Measurements from ENCODE around the gene ZRANB3. TPM values are rescaled to one million over a fixed set of nuclear protein-coding genes. Genes with fewer than 3 reads are reported as not detected.

Gene ZRANB3
- total RNA-seq, 1 experiment from 2014 or later, result 12.0 TPM

DNA sequence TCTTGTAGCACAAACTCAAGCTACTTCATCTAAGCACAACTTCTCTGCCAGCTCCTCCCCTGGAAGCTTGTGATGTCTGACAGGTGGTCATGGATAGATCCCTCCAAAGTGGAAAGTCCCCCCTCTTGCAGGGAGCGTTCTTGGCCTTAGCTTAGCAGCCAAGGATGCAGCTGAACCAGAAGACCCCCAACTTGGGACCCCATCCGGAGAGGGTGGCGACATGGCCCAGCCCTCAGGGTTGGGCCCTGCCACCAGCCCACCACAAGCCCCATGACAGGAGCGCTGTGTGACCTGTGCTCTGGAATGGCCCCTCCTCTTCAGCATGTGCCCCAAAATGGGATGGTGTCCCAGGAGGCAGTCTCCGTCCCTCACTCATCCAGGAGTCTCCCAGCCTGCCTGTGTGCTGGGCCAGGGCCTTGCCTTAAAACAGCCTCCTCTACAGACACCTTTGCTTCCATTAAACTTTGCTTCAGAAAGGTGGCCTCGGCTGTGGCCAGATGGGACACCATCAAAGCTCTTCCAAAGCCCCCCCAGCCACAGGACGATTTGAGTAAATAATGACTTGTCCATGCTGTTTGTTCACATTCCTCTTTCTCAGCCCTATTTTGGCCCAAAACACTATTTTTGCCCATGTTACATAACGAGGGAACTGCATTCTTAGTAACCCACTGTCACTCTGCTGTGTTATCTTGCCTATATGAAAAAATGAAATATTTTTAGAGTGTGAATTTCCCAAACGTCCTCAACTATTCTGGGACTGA is 356.8 kb downstream of the ZRANB3 start:
- Histone ChIP-seq H4K20me1 (ENCODE audit: insufficient read depth) (no peaks in the 10 kb centered on the region), H3K4me3 (replicated peaks in 1 of 2; ENCODE audit: low read depth in 1 of 2, low read length in 2 of 2) (no peak overlapping the region), H3K27me3 (ENCODE audit: insufficient read depth, low read length) (no peaks in the 10 kb centered on the region), H2AFZ (ENCODE audit: low read depth, low read length, poor library complexity, severe bottlenecking) (no peak overlapping the region), H3K9me3 (ENCODE audit: control insufficient read depth in 1 of 2, insufficient read depth in 1 of 2, low read depth in 1 of 2, low read length in 2 of 2) (no peaks in the 10 kb centered on the region; a peak in 1 of 4 replicates), H3K9me2 (ENCODE audit: insufficient read depth) (no peaks in the 10 kb centered on the region), H3K4me2 (ENCODE audit: low read length) (no peak overlapping the region), H3K79me2 (ENCODE audit: insufficient read depth, low read length) (no peaks in the 10 kb centered on the region), H3K4me1 (ENCODE audit: control insufficient read depth in 1 of 2, insufficient read depth in 2 of 2, low read length in 2 of 2) (no peaks in the 10 kb centered on the region), H3K9ac (ENCODE audit: low read length) (no peak overlapping the region), H3K36me3 (ENCODE audit: control insufficient read depth in 1 of 2, insufficient read depth in 2 of 2, low read length in 2 of 2) (peaks cover 12 to 20% of the 10 kb centered on the region in 2 experiments; a peak in 2 of 4 replicates), H3K27ac (ENCODE audit: low read depth, low read length) (no peak overlapping the region)
- RAD21 ChIA-PET (ENCODE audit: low non-redundant PET in 1 of 2, low total read pairs in 2 of 2, uncharacterized antibody in 2 of 2, unreplicated experiment in 2 of 2), result no interaction called here
- no TSS peak for BruUV-seq (replicated peaks)
- CTCF ChIA-PET, result no interaction called here
- DNase-seq (ENCODE audit: low read depth, low spot score), result no peak
- no peak for ATAC-seq
- POLR2A ChIA-PET, result no interaction called here
- intact Hi-C loops (cut with micrococcal nuclease), result no loop called here
- no peak for TF ChIP-seq POLR2AphosphoS5 (IDR thresholded peaks at IDR 0.05; ENCODE audit: low read depth, low read length)
- TF ChIP-seq, protein P1, sequence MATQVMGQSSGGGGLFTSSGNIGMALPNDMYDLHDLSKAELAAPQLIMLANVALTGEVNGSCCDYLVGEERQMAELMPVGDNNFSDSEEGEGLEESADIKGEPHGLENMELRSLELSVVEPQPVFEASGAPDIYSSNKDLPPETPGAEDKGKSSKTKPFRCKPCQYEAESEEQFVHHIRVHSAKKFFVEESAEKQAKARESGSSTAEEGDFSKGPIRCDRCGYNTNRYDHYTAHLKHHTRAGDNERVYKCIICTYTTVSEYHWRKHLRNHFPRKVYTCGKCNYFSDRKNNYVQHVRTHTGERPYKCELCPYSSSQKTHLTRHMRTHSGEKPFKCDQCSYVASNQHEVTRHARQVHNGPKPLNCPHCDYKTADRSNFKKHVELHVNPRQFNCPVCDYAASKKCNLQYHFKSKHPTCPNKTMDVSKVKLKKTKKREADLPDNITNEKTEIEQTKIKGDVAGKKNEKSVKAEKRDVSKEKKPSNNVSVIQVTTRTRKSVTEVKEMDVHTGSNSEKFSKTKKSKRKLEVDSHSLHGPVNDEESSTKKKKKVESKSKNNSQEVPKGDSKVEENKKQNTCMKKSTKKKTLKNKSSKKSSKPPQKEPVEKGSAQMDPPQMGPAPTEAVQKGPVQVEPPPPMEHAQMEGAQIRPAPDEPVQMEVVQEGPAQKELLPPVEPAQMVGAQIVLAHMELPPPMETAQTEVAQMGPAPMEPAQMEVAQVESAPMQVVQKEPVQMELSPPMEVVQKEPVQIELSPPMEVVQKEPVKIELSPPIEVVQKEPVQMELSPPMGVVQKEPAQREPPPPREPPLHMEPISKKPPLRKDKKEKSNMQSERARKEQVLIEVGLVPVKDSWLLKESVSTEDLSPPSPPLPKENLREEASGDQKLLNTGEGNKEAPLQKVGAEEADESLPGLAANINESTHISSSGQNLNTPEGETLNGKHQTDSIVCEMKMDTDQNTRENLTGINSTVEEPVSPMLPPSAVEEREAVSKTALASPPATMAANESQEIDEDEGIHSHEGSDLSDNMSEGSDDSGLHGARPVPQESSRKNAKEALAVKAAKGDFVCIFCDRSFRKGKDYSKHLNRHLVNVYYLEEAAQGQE (IDR thresholded peaks at IDR 0.05; ENCODE audit: low read depth), result no peak

All from HCT116 (cell line).